ENCODE results near the gene LRRC2. TPM values are rescaled to one million over a fixed set of nuclear protein-coding genes. Genes with fewer than 3 reads are reported as not detected.
"Not testable (repeated sequence)": the region's sequence is repeated elsewhere in the genome, so short reads cannot be mapped to it uniquely, and the experiment has no call there.

Gene LRRC2
- total RNA-seq, 1 donor from 2014 or later = 2.0 TPM

- Histone ChIP-seq H3K27me3 (no peaks in the 10 kb centered on the region), H3K27ac (peak overlapping the region; percentile 1), H3K9me3 (no peaks in the 10 kb centered on the region), H3K4me3 (no peak overlapping the region), H3K36me3 (no peaks in the 10 kb centered on the region), H3K4me1 (no peaks in the 10 kb centered on the region)
- no peak for DNase-seq (ENCODE audit: extremely low spot score in 2 of 2)
- TF ChIP-seq POLR2AphosphoS5 (IDR thresholded peaks at IDR 0.05; ENCODE audit: insufficient read depth in 1 of 2, low read depth in 1 of 2) = peak in 1 of 2 donors; percentile 54
- TF ChIP-seq, protein P1, sequence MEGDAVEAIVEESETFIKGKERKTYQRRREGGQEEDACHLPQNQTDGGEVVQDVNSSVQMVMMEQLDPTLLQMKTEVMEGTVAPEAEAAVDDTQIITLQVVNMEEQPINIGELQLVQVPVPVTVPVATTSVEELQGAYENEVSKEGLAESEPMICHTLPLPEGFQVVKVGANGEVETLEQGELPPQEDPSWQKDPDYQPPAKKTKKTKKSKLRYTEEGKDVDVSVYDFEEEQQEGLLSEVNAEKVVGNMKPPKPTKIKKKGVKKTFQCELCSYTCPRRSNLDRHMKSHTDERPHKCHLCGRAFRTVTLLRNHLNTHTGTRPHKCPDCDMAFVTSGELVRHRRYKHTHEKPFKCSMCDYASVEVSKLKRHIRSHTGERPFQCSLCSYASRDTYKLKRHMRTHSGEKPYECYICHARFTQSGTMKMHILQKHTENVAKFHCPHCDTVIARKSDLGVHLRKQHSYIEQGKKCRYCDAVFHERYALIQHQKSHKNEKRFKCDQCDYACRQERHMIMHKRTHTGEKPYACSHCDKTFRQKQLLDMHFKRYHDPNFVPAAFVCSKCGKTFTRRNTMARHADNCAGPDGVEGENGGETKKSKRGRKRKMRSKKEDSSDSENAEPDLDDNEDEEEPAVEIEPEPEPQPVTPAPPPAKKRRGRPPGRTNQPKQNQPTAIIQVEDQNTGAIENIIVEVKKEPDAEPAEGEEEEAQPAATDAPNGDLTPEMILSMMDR (IDR thresholded peaks at IDR 0.05) = no peak
- intact Hi-C loops (cut with DNase I) = no loop called here
These were observed 27.2 kb downstream of the LRRC2 start for GRCh38 chr3:46538803-46539442.

DNA sequence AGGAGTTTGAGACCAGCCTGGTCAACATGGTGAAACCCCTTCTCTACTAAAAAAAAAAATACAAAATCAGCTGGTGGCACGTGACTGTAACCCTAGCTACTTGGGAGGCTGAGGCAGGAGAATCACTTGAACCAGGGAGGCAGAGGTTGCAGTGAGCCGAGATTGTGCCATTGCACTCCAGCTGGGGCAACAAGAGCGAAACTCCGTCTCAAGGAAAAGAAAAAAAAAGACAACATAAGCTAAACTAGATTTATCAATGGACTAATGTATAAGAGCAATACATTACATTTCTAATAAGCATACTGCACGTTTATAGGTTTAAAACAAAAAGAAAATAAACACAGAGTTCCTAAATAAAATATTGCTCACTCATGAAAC, 27.7 kb downstream of the LRRC2 start:
- H3K27ac ChIP-seq; DNase-seq (ENCODE audit: extremely low spot score in 2 of 2); H3K9me3 ChIP-seq; intact Hi-C loops (cut with DNase I); H3K4me3 ChIP-seq; H3K27me3 ChIP-seq; H3K4me1 ChIP-seq; H3K36me3 ChIP-seq: not testable (repeated sequence)

DNA sequence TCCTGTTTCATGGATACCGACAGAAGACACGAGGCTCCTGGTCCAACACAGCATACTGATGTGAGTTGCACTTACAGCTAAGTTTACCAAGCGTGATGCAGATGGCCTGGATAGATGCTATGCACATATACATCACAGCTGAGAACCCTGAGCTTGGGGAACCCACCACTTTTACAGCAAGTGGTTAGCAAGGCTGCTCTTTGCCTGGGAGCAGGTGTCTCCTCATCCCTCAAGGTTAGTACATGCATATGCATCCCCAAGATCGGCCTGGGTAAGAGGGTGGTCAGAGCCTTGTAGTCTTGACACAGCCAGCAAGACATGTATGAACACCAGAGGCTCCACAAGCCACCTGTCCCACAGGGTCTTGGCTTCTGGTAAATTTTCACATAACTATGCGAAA, 28.3 kb downstream of the LRRC2 start:
- intact Hi-C loops (cut with DNase I) = no loop called here
- H3K4me1 ChIP-seq = no peaks in the 10 kb centered on the region
- H3K9me3 ChIP-seq = no peaks in the 10 kb centered on the region
- H3K27ac ChIP-seq = no peak overlapping the region
- H3K4me3 ChIP-seq = no peak overlapping the region
- H3K27me3 ChIP-seq = no peaks in the 10 kb centered on the region
- H3K36me3 ChIP-seq = no peaks in the 10 kb centered on the region
- TF ChIP-seq POLR2A (IDR thresholded peaks at IDR 0.05) (no peak), POLR2AphosphoS5 (IDR thresholded peaks at IDR 0.05; ENCODE audit: insufficient read depth in 1 of 2, low read depth in 1 of 2) (no peak)
- TF ChIP-seq, protein P1 (IDR thresholded peaks at IDR 0.05) = no peak
- no peak for DNase-seq (ENCODE audit: extremely low spot score in 2 of 2)

- Histone ChIP-seq H3K9me3 (no peaks in the 10 kb centered on the region), H3K27me3 (no peaks in the 10 kb centered on the region), H3K27ac (no peak overlapping the region), H3K4me1 (no peaks in the 10 kb centered on the region), H3K4me3 (no peak overlapping the region), H3K36me3 (no peaks in the 10 kb centered on the region)
- no peak for DNase-seq (ENCODE audit: extremely low spot score in 2 of 2)
- TF ChIP-seq, protein P1 (IDR thresholded peaks at IDR 0.05) = no peak
- TF ChIP-seq POLR2AphosphoS5 (IDR thresholded peaks at IDR 0.05; ENCODE audit: insufficient read depth in 1 of 2, low read depth in 1 of 2) (no peak), POLR2A (IDR thresholded peaks at IDR 0.05) (no peak)
- intact Hi-C loops (cut with DNase I) = no loop called here
These were observed 28.8 kb downstream of the LRRC2 start for GRCh38 chr3:46537316-46537715.

DNA sequence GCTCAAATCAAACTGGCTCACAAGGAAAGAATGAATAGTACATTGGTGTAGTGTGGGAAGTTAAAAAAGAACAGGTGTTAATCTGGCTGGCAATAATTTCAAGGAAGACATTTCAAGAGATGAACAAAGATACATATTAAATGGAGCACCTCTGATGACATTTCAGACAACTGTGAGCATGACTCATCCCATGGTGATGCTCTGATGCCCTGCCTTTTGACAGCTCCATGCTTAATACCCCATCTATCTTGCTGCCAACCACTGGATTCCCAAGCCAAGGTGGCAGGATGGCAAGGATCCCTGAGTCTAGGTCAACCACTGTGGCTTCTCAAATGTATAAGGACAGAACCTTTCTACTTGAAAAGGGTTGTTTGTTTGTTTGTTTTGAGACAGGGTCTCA, 29.3 kb downstream of the LRRC2 start:
- no peaks in the 10 kb centered on the region for H3K27me3 ChIP-seq
- intact Hi-C loops (cut with DNase I) = no loop called here
- TF ChIP-seq, protein P1 (IDR thresholded peaks at IDR 0.05) = no peak
- TF ChIP-seq POLR2A (IDR thresholded peaks at IDR 0.05) = no peak
- no peak for TF ChIP-seq POLR2AphosphoS5 (IDR thresholded peaks at IDR 0.05; ENCODE audit: insufficient read depth in 1 of 2, low read depth in 1 of 2)
- no peak for DNase-seq (ENCODE audit: extremely low spot score in 2 of 2)
- H3K36me3 ChIP-seq = no peaks in the 10 kb centered on the region
- no peak overlapping the region for H3K4me3 ChIP-seq
- H3K9me3 ChIP-seq = no peaks in the 10 kb centered on the region
- no peak overlapping the region for H3K27ac ChIP-seq
- no peaks in the 10 kb centered on the region for H3K4me1 ChIP-seq
